SIG-M5 treated with dmso at 0.1 percent for 504 hours (cell line): ENCODE measurements around the gene KRT86.
A peak's percentile ranks its signal among the peaks of the same experiment; 100 is the strongest.
"Not testable (repeated sequence)": the region's sequence is repeated elsewhere in the genome, so short reads cannot be mapped to it uniquely, and the experiment has no call there.

Source experiments
- DNase-seq: peaks from one replicate; lab custom pipeline; 2025; ENCODE audit not compliant: unreplicated experiment; lab: John Stamatoyannopoulos, UW

The KRT86 gene

DNA sequence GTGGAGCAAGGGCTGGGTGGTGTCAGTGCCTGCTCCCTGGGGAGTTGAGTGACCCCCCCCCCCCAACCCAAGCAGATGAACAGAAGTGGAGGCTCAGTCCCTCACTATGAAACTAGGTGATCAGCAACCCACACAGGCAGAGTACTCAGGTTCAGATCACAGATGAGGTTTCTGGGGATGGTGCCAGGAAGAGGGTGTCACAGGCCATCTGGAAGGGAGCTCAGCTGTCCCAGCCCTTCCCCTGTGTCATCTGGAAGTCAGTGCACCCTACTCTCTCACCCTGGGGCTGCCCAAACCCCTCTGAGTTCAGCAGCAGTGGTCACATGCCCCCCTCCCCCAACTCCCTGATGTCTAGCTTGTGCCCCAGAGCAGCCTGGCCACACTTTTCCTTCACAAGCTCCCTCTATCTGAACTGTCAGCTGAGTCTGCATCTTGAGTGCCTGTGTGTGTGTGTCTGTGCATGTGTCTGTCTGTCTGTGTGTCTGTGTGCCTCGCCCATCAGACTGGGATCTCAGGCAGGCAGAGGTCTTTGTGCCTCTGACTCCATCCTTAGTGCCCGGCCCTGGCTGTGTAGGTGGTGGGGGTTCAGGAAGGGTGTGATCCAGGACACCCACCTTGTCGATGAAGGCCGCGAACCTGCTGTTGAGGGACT lies 16.2 kb downstream of the KRT86 start:
- not testable (repeated sequence) for DNase-seq

GRCh38 chr12:52291267-52291935 lies 17.0 kb downstream of the KRT86 start, which contains the start of gene KRT81:
KRT81 (minus strand) TSS chr12:52291534; CDS start chr12:52291465, 69 bp downstream.
- DNase-seq: no peak

- no peak for DNase-seq
Measured at GRCh38 chr12:52293926-52294325, 19.5 kb downstream of the KRT86 start.

- no peak for DNase-seq
Measured at GRCh38 chr12:52294803-52295202, 20.4 kb downstream of the KRT86 start.

- peak; percentile 4 for DNase-seq
Measured at GRCh38 chr12:52295663-52296062, 21.2 kb downstream of the KRT86 start.

- no peak for DNase-seq
Measured at GRCh38 chr12:52296572-52297215, 22.2 kb downstream of the KRT86 start.

- DNase-seq: no peak
Measured at GRCh38 chr12:52298677-52299190, 24.3 kb downstream of the KRT86 start.

- no peak for DNase-seq
Measured at GRCh38 chr12:52300796-52301691, 26.6 kb downstream of the KRT86 start.

GRCh38 chr12:52301721-52302120 lies 27.3 kb downstream of the KRT86 start:
- not testable (repeated sequence) for DNase-seq

DNA sequence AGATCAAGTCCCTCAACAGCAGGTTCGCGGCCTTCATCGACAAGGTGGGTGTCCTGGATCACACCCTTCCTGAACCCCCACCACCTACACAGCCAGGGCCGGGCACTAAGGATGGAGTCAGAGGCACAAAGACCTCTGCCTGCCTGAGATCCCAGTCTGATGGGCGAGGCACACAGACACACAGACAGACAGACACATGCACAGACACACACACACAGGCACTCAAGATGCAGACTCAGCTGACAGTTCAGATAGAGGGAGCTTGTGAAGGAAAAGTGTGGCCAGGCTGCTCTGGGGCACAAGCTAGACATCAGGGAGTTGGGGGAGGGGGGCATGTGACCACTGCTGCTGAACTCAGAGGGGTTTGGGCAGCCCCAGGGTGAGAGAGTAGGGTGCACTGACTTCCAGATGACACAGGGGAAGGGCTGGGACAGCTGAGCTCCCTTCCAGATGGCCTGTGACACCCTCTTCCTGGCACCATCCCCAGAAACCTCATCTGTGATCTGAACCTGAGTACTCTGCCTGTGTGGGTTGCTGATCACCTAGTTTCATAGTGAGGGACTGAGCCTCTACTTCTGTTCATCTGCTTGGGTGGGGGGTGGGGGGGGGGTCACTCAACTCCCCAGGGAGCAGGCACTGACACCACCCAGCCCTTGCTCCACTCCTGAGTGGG lies 27.9 kb downstream of the KRT86 start:
- DNase-seq: not testable (repeated sequence)

GRCh38 chr12:52304941-52305411 lies 30.5 kb downstream of the KRT86 start:
- not testable (repeated sequence) for DNase-seq

DNA sequence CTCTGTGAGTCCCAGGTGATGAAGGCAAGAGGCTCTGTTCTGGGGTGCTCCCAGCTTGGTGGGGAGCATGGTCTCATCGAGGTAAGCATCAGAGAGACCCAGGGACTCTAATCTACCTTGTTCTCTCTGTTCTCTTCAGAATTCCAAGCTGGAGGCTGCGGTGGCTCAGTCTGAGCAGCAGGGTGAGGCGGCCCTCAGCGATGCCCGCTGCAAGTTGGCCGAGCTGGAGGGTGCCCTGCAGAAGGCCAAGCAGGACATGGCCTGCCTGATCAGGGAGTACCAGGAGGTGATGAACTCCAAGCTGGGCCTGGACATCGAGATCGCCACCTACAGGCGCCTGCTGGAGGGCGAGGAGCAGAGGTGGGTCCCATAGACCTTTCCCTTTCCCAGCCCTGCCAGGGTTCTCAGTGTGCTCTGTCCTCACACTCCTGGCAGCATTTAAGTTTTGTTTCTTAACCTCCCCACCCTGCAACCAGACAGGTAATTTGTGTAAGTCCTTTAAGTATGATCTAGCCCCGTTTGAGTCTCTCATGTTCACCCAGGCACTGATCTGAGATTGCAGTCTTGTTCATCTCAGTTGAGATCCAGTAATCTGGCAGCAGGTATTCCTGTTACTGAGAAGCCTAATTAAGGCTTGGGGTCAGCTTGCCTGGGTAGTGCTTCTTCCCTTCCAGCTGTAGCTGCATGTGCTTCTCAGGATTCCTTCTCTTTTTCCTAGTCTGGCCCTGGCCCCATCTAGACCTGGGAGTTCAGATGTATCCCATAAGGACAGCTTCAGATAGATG lies 31.7 kb downstream of the KRT86 start:
- DNase-seq: no peak

DNA sequence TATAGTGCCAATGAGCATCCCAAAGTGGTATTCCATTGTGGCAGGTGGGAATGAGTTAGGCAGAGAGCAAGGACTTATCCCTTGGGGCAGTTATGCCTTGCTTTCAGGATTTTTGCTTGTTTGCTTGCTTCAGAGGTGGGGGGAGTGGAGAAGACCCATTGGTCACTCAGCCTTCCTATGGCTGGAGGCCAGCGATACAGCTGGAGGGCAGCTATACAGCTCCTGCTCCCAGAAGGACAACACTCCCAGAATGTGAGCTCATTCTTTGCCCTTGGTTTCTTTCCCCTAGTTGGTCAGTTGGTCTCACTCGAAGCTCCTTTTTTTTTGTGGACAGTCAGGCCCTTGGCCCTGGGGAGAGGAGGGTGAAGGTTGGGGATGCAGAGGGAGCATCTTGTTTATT lies 32.3 kb downstream of the KRT86 start:
- DNase-seq: no peak

- DNase-seq: no peak
Measured at GRCh38 chr12:52307836-52308805, 33.7 kb downstream of the KRT86 start.

GRCh38 chr12:52308806-52309425 lies 34.5 kb downstream of the KRT86 start:
- no peak for DNase-seq

GRCh38 chr12:52310622-52311284 lies 36.3 kb downstream of the KRT86 start:
- DNase-seq: no peak

DNA sequence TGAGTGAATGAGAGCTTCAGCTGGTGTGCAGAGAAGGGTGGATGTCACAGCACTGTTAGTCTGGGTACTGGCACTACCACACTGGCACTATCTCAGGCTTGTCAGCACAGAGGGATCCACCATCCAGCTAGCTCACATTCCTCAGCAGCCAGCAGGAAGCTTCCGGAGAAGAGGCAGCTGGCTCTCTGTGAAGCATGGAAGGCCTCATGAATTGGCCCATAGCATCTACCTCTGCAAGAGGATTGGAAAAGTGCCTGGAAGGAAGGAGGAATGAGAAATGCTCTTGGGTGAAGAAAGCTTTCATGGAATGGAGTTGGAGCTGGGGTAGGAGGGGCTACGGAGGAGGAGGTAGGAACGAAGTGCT lies 36.8 kb downstream of the KRT86 start:
- no peak for DNase-seq
